Measurements from ENCODE around the gene IL16.

DNA sequence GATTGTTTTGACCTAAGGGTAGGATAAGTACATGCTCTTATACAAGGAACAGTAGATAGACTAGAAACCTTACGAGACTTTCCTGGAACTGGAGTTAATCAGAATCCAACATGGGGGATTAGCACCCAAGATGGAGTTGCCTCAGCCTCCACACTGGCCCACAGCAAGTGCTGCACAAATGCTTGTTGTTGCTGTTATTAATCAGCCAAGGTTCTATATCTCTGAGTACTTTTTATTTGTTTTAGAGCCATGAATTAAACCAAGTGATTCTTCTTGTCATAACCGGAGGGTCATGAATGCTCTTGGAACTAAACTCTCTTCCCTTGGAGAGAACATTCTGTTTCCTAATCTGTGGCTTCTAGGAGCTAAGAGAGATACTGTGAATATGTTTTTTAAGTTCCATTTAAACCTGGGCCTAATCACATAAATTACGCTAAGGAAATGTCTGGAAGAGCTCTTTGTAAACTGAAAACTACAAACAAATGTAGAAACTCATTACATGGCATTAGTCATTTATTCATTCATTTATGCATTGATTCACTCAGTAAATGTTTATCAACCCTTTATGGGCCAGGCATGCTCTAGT lies 5.7 kb upstream of the IL16 start:
- no peak for TF ChIP-seq POLR2A (IDR thresholded peaks at IDR 0.05)
- TF ChIP-seq, protein P1, sequence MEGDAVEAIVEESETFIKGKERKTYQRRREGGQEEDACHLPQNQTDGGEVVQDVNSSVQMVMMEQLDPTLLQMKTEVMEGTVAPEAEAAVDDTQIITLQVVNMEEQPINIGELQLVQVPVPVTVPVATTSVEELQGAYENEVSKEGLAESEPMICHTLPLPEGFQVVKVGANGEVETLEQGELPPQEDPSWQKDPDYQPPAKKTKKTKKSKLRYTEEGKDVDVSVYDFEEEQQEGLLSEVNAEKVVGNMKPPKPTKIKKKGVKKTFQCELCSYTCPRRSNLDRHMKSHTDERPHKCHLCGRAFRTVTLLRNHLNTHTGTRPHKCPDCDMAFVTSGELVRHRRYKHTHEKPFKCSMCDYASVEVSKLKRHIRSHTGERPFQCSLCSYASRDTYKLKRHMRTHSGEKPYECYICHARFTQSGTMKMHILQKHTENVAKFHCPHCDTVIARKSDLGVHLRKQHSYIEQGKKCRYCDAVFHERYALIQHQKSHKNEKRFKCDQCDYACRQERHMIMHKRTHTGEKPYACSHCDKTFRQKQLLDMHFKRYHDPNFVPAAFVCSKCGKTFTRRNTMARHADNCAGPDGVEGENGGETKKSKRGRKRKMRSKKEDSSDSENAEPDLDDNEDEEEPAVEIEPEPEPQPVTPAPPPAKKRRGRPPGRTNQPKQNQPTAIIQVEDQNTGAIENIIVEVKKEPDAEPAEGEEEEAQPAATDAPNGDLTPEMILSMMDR (IDR thresholded peaks at IDR 0.05): no peak
